SK-MEL-5 (cell line): ENCODE measurements around the gene RABL2B. TPM values are rescaled to one million over a fixed set of nuclear protein-coding genes. Genes with fewer than 3 reads are reported as not detected.
"Not testable (repeated sequence)": the region's sequence is repeated elsewhere in the genome, so short reads cannot be mapped to it uniquely, and the experiment has no call there.

Experiments used
- DNase-seq: peaks from one replicate; pipeline ENCODE4 v3.0.0-alpha.2; 2016; ENCODE audit warnings: low read depth, low spot score
- in situ Hi-C: cut with HindIII; loops from 2 replicates; pipeline ENCODE4 v1.10.0; 2016; ENCODE audit warnings: low sequenced_read_pairs, high pct_unique_total_duplicates, low pct_unique_long_range_greater_than_20kb
- polyA plus RNA-seq, 2 experiments: library from polyadenylated mRNA; depleted of rRNA; stranded (reverse); fragments of >200 nt; gene quantifications; 2 replicates each; pipeline ENCODE4 v1.2.3, GENCODE V29; 2015
- total RNA-seq: library from RNA; depleted of rRNA; stranded (reverse); fragments of >200 nt; shearing (Covaris generic); gene quantifications from 2 replicates; pipeline ENCODE4 v1.2.3, GENCODE V29; 2014; rRNA removed

The RABL2B gene
- total RNA-seq: 16.8 and 18.6 TPM in 2 replicates
- polyA plus RNA-seq (2015; cell fraction: cytosol; rRNA removed): 28.1 and 28.8 TPM in 2 replicates
- 78.1 and 79.7 TPM in 2 replicates for polyA plus RNA-seq (2015; cell fraction: nucleus; rRNA removed)

DNA sequence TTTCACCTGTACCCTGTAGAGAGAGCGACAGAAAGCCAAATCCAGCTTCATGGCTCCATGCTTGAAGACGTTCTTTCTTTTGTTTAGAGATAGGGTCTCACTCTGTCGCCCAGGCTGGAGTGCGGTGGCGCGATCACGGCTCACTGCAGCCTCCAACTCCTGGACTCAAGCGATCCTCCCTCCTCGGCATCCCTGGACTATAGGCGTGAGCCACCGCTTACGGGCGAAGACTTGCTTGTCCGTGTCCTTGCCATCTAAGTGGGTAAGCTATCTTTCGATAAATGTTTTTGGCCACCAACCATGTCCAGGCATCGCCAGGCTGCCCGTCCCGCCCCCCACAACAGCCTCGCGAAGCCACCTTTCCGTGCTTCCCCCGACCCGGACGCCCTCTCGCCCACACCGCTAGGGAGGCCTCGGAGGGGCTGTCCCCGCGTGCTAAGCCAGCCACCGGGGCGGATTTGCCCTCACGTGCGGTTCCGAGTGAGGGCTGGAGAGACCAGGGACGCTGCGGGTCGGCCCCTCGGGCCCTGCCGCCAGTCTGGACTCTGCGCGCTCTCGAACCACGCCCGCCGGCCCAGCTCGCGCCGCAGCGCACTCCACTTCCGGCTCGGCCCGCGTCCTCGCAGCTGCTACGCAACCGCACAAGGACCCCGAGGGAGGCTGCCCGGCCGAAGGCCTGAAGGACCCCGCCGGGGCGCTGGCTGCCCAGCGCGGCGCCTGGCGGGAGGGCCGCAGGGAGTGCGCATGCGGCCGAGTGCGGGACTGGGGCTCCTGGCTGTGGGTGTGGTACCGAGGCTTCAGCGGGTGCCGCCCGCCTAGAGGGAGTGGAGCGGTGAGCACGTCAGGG is at the start of gene RABL2B:
Gene RABL2B, minus strand, starts transcription at position 604 of the 847 bp plus-strand sequence. CDS start 1,342 bp downstream, outside the sequence.
- peak; percentile 88 for DNase-seq
- in situ Hi-C loops: not testable (repeated sequence)

GRCh38 chr22:50786936-50787335 is 3.5 kb upstream of the RABL2B start:
- in situ Hi-C loops, DNase-seq: not testable (repeated sequence)

- in situ Hi-C loops, DNase-seq: not testable (repeated sequence)
Measured at GRCh38 chr22:50785289-50785688, 1.9 kb upstream of the RABL2B start.

DNA sequence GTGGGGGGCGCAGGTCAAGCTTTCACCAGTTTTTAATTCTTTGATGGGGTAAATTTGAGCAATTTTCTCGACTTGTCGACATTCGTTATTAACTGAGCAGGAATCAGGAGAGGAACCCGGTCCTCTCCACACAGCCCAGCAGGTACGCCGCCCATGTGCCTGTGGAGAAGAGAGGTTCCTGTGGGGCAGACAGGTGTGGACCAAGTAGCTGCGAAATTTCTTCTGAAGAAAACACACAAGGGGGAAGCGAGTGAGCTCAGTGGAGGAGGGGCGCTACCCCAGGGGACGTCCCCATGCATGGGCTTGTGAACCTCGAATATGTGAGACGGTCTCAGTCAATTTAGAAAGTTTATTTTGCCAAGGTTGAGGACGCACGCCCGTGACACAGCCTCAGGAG is 442 bp upstream of the RABL2B start:
- in situ Hi-C loops, DNase-seq: not testable (repeated sequence)

- DNase-seq, in situ Hi-C loops: not testable (repeated sequence)
Measured at GRCh38 chr22:50782253-50782652, 1.2 kb downstream of the RABL2B start.

- DNase-seq, in situ Hi-C loops: not testable (repeated sequence)
Measured at GRCh38 chr22:50780244-50780643, 3.2 kb downstream of the RABL2B start.

GRCh38 chr22:50777631-50778030 is 5.8 kb downstream of the RABL2B start:
- DNase-seq, in situ Hi-C loops: not testable (repeated sequence)

DNA sequence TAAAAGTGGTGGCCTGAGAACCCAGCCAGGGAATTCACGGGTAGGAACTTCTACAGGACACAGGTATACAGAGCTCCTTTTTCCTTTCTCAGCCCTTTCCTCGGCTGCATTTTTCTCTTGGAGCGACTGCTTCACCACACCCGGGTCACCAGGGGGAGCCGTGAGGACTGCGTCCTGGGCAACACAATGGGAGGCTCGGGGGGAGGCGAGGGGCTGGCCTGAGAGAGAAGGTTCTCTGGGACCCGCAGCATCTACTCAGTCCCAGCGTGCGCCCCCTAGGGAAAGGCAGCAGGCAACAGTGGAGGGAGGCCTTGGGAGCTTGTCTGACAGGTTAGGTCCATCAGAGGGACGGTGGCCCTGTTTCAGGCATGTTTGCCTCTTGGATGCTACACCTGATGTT is 8.3 kb downstream of the RABL2B start:
- peak; percentile 87 for DNase-seq
- in situ Hi-C loops: not testable (repeated sequence)

GRCh38 chr22:50764288-50764687 is 19.1 kb downstream of the RABL2B start:
- in situ Hi-C loops, DNase-seq: not testable (repeated sequence)

GRCh38 chr22:50761829-50762228 is 21.6 kb downstream of the RABL2B start:
- not testable (repeated sequence) for DNase-seq

GRCh38 chr22:50759597-50760341 is 23.7 kb downstream of the RABL2B start:
- peak; percentile 63 for DNase-seq
- in situ Hi-C loops: not testable (repeated sequence)

More at GRCh38 chr22:50761829-50762228, 21.6 kb downstream of the RABL2B start:
- in situ Hi-C loops: not testable (repeated sequence)

GRCh38 chr22:50756949-50757491 is 26.4 kb downstream of the RABL2B start:
- DNase-seq: peak; percentile 30
- in situ Hi-C loops: not testable (repeated sequence)

GRCh38 chr22:50756406-50756805 is 27.0 kb downstream of the RABL2B start:
- in situ Hi-C loops: not testable (repeated sequence)

DNA sequence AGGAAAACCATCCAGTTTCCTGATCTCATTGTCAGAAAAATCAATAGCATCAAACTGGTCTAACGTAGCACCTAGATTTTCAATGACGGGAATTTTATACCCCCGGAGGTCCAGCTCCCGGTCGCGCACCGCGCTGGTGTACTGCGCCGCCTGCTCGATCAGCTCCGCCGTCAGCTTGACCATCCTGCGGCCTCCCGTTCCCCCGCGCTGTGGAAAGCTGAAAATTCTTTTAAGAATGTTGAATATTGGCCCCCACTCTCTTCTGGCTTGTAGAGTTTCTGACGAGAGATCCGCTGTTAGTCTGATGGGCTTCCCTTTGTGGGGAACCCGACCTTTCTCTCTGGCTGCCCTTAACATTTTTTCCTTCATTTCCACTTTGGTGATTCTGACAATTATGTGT is 28.2 kb downstream of the RABL2B start:
- DNase-seq, in situ Hi-C loops: not testable (repeated sequence)

More at GRCh38 chr22:50756406-50756805, 27.0 kb downstream of the RABL2B start:
- not testable (repeated sequence) for DNase-seq

GRCh38 chr22:50749302-50750074 is 33.9 kb downstream of the RABL2B start:
- in situ Hi-C loops, DNase-seq: not testable (repeated sequence)

DNA sequence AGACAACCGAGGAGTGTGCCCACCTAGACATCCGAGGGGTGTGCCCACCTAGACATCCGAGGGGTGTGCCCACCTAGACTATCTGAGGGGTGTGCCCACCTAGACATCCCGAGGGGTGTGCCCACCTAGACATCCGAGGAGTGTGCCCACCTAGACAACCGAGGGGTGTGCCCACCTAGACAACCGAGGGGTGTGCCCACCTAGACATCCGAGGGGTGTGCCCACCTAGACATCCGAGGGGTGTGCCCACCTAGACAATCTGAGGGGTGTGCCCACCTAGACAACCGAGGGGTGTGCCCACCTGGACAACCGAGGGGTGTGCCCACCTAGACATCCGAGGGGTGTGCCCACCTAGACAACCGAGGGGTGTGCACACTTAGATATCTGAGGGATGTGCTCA is 34.8 kb downstream of the RABL2B start:
- in situ Hi-C loops, DNase-seq: not testable (repeated sequence)

- DNase-seq, in situ Hi-C loops: not testable (repeated sequence)
Measured at GRCh38 chr22:50747521-50747920, 35.9 kb downstream of the RABL2B start.
